BE2C (cell line): ENCODE results near the gene CDC37L1.
A peak's percentile ranks its signal among the peaks of the same experiment; 100 is the strongest.
"Not testable (repeated sequence)": the region's sequence is repeated elsewhere in the genome, so short reads cannot be mapped to it uniquely, and the experiment has no call there.

Experiments used
- DNase-seq: peaks from one replicate; pipeline ENCODE4 v3.0.0-alpha.2; 2020
- H3K27me3 ChIP-seq: fragments of 250-450 bp; sonication (Bioruptor Pico); 2 replicates; pipeline ENCODE4 v1.5.1; 2020; ENCODE audit warnings: mild to moderate bottlenecking
- H3K36me3 ChIP-seq: fragments of 250-450 bp; sonication (Bioruptor Pico); 2 replicates; pipeline ENCODE4 v1.5.1; 2020; ENCODE audit warnings: mild to moderate bottlenecking
- H3K4me1 ChIP-seq: fragments of 250-450 bp; sonication (Bioruptor Pico); 2 replicates; pipeline ENCODE4 v1.5.1; 2020
- H3K4me3 ChIP-seq: 2 replicates; pipeline ENCODE4 v1.5.1; 2011; ENCODE audit warnings: low read depth, low read length
- H3K9me3 ChIP-seq: fragments of 250-450 bp; sonication (Bioruptor Pico); 2 replicates; pipeline ENCODE4 v1.5.1; 2020
- CTCF ChIP-seq: IDR thresholded peaks from 2 replicates; pipeline ENCODE4 v1.5.1; 2012; ENCODE audit warnings: mild to moderate bottlenecking, low read depth, low read length

Gene CDC37L1

DNA sequence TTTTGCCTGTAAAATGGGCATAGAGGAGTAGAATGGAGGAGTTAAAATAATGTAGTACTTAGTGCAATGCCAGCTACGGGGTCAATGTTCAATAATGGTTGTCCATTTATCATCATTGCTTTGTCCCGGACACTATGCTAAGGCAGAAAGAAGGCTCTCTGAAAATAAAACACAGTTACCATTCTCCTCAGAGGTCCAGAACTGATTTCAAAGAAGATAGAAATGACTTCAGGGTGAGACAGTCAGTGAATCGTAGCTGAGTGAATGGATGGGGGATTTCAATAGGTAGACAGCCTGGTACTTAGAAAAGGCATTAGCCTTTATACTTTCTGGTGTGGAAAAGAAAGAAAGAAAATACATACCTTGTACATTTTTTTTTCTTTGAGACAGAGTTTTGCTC lies 62.9 kb downstream of the CDC37L1 start:
- no peak for DNase-seq
- no peak overlapping the region for H3K4me3 ChIP-seq
- TF ChIP-seq CTCF: no peak
- H3K27me3 ChIP-seq: no peaks in the 10 kb centered on the region
- peaks cover 7% of the 10 kb centered on the region for H3K4me1 ChIP-seq
- H3K36me3 ChIP-seq: no peaks in the 10 kb centered on the region
- H3K9me3 ChIP-seq: no peaks in the 10 kb centered on the region

GRCh38 chr9:4743131-4743875 lies 63.9 kb downstream of the CDC37L1 start:
- TF ChIP-seq CTCF: no peak
- Histone ChIP-seq H3K27me3 (no peaks in the 10 kb centered on the region), H3K4me1 (peaks cover 7% of the 10 kb centered on the region), H3K36me3 (no peaks in the 10 kb centered on the region), H3K4me3 (no peak overlapping the region), H3K9me3 (no peaks in the 10 kb centered on the region)
- no peak for DNase-seq

DNA sequence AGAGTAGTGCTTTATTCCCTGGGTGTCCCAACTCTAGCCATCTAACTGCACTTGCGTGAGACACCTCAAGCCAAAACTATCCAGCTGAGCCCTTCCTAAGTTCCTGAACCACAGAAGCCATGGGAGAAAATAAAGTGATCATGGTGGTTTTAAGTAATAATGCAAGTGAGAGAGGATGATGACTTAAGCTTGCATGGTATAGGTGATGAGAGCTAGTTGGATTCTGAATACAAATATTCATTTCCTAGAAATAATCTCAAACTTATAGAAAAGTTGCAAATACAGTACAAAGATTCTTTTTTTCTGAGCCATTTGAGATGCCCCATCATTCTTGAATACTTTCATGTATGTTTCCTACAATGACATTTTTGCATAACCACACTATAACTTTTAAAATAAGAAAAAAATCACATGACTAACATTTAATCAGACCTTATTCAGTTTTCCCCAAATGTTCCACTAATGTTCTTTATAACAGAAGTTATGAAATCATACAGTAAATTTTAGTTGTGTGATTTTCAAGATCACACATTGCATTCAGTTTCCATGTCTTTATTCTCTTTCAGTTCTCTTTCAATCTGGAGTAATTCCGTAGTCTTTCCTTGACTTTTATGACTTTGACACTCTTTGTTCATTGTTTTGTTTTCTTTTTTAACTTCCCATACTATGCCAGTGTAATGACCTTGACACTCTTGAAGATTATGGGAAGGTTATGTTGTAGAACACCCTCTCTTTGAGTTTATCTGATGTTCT lies 67.1 kb downstream of the CDC37L1 start:
- Histone ChIP-seq H3K9me3 (no peaks in the 10 kb centered on the region), H3K27me3 (no peaks in the 10 kb centered on the region), H3K4me3 (no peak overlapping the region), H3K4me1 (no peaks in the 10 kb centered on the region), H3K36me3 (no peaks in the 10 kb centered on the region)
- no peak for TF ChIP-seq CTCF
- no peak for DNase-seq

DNA sequence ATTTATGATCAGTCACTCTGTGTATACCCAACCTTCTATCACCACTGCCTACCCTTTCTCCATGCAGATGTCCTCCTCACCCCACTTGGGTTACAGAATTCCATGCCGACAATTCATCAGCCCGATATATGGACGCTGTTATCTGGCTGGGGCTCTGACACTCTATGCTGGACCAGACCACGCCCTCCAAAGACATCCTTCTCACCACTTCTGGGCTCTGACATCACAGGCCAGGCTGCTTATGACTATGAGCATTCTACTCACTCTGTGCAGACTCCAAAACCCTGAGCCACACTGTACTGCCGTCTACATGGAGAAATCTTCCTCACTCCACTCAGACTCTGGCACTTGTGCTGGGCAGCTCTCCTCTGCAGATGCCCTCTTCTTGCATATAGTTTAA lies 69.2 kb downstream of the CDC37L1 start:
- Histone ChIP-seq H3K27me3 (no peaks in the 10 kb centered on the region), H3K4me3 (no peak overlapping the region), H3K4me1 (no peaks in the 10 kb centered on the region), H3K9me3 (no peaks in the 10 kb centered on the region), H3K36me3 (no peaks in the 10 kb centered on the region)
- DNase-seq: no peak
- TF ChIP-seq CTCF: no peak

DNA sequence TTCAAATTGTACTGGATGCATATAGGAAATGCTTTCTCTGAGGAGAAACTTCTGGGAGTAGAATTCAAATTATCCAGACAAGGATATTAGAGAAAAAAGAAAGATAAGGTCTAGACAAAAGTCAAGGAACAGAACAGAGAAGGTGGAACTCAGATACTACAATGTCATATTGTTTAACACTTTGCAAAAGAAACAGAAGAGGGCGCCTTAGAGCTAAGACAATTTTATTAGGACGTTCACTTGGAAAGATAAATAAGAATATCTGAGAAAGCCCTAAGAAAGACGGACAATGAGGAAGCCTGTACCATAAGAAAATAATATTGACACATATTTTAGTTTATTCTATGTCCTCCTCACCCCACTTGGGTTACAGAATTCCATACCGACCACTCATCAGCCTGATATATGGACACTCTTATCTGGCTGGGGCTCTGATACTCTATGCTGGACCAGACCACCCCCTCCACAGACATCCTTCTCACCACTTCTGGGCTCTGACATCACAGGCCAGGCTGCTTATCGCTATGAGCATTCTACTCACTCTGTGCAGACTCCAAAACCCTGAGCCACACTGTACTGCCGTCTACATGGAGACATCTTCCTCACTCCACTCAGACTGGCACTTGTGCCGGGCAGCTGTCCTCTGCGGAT lies 70.8 kb downstream of the CDC37L1 start:
- Histone ChIP-seq H3K4me1 (no peaks in the 10 kb centered on the region), H3K9me3 (no peaks in the 10 kb centered on the region), H3K4me3 (no peak overlapping the region), H3K36me3 (no peaks in the 10 kb centered on the region), H3K27me3 (no peaks in the 10 kb centered on the region)
- DNase-seq: peak; percentile 29
- peak; percentile 60 for TF ChIP-seq CTCF

- not testable (repeated sequence) for H3K9me3 ChIP-seq, H3K4me3 ChIP-seq, DNase-seq, H3K4me1 ChIP-seq, H3K36me3 ChIP-seq, H3K27me3 ChIP-seq
These were observed 75.2 kb downstream of the CDC37L1 start for GRCh38 chr9:4754530-4754929.
